GM19452 (cell line): ENCODE results near the gene DISP1.

Experiments used
- ATAC-seq: cut with Tn5 transposase; IDR thresholded peaks from one replicate; pipeline ENCODE4 v1.9.1; 2021; ENCODE audit not compliant: unreplicated experiment

Gene DISP1, protein sequence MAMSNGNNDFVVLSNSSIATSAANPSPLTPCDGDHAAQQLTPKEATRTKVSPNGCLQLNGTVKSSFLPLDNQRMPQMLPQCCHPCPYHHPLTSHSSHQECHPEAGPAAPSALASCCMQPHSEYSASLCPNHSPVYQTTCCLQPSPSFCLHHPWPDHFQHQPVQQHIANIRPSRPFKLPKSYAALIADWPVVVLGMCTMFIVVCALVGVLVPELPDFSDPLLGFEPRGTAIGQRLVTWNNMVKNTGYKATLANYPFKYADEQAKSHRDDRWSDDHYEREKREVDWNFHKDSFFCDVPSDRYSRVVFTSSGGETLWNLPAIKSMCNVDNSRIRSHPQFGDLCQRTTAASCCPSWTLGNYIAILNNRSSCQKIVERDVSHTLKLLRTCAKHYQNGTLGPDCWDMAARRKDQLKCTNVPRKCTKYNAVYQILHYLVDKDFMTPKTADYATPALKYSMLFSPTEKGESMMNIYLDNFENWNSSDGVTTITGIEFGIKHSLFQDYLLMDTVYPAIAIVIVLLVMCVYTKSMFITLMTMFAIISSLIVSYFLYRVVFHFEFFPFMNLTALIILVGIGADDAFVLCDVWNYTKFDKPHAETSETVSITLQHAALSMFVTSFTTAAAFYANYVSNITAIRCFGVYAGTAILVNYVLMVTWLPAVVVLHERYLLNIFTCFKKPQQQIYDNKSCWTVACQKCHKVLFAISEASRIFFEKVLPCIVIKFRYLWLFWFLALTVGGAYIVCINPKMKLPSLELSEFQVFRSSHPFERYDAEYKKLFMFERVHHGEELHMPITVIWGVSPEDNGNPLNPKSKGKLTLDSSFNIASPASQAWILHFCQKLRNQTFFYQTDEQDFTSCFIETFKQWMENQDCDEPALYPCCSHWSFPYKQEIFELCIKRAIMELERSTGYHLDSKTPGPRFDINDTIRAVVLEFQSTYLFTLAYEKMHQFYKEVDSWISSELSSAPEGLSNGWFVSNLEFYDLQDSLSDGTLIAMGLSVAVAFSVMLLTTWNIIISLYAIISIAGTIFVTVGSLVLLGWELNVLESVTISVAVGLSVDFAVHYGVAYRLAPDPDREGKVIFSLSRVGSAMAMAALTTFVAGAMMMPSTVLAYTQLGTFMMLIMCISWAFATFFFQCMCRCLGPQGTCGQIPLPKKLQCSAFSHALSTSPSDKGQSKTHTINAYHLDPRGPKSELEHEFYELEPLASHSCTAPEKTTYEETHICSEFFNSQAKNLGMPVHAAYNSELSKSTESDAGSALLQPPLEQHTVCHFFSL (N-terminal part only)

DNA sequence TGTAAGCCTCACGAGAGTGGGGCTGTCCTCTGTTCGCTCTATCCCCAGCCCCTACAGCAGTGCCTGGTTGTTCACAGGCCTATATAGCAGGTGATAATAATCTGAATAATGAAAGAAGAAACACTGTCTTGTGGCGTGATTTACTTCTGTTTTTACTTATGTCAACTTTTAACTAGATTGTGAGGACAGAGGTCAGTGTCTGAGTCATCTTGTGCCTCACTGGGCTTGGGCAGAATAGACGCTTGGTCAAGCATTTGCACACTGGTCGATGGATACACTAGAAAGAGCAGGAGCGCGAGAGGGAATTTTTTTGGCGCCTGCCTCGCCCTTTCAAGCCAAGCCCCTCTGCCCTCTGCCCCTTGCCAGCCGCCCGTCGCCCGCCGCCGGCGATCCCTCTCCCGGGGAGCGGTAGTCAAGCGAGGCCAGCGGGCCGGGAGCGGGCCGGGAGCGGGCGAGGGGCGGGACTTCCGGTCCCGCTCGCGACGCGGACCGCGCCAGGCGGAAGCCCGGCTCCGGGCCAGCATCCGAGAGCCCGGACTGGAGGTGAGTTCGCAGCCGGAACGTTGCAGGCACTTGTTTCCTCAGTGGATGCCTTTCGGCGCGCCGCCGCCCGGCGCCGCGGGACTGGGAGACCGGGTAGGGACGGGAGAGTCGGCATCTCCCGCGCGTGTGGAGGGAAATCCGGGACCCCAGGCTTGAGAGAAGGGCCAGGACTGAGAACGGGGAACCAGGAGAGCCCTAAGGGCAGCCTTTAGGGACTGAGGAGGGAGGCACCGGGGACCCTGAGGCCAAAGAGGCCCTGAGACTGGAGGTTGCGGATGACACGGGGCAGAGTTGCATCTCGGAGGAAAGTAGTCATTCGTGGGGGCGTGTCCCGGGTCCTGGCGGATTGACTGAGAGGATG is at the start of gene DISP1:
Gene DISP1, plus strand, starts transcription at position 504 of the 904 bp plus-strand sequence. CDS start 127,785 bp downstream, outside the sequence.
- peak; percentile 92 for ATAC-seq

DNA sequence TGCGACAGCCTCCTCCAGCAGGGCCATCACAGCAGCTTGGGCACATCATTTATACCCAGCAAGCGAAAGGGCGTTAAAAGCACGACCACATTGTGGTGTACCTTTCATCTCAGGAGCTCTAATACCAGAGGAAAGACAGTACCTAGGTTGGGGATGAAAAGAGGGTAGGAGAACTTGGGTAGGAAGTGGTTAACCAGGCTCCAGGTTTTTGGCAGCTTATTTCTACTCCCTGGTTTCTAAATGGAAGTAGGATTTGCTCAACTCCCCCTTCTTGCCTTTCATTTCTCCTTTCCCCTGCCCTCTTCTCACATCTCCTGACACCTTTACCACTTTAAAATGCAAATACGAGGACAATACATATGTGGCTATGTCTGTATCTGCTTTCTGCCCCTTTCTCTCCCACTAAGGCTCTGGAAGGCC is 47.7 kb upstream of the DISP1 start:
- peak; percentile 66 for ATAC-seq

DNA sequence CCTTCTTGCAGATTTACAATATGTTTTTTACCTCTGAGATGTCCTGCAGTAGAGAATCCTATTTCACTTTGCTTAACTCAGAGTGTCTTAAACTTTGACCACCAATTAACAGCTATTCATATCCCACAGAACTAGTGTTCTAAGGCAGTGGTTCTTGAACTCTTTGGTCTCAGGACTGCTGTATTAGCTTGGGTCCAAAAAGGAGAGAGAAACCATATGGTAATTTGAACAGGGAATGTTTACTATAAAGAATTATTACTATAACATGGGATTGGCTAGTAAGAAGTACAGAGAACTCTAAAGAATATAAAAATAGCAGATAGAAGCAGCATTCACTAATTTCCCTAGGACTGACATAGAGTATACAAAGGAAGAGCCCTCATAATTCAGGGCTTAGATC is 46.2 kb upstream of the DISP1 start:
- ATAC-seq = no peak

DNA sequence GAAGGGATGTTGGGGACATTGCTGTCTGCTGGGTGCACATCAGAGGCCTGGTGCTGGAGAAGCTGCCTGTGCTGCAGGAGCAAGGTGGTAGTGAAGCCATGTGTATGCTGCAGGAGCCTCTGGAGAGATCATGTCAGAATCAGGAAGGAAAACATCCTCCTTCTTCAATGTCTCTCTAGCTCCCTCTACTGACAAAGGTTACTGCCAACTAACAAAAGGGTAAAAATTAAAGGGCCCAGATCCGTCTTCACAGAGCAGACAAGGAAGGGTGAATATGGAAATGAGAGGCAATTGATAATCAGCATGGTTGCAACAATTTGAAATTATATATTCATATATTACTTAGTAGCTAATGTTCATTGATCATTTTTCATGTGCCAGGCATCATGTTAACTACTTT is 45.7 kb upstream of the DISP1 start:
- ATAC-seq = no peak

DNA sequence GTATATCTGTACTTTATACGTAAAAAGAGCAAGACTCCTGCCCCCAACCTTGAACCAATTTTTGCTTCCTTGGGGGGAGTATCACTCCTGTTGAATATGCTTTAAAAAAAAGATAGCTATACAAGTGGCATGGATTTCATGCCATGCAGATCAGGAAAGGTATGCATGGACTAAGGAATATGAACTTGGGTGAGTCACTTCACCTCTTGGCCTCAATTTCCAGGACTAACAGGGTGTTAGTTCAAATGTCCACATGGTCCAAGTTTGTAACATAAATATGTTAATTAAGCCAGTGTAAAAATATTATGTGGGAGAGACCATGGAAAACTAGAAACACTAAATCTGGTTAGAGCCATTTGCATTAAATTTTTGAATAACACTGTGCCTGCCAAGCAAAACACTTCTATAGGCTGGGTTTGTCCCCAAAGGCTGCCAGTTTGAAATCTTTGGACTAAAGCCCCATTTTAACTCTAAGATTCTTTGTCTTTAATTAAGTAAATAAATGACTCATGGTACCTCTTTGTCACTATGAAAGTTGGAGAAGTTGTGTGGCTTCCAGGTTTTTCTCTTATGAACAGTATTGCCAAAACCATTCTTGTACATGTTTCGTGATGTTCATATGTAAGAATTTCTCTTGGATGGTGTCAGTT is 44.7 kb upstream of the DISP1 start:
- ATAC-seq = no peak

DNA sequence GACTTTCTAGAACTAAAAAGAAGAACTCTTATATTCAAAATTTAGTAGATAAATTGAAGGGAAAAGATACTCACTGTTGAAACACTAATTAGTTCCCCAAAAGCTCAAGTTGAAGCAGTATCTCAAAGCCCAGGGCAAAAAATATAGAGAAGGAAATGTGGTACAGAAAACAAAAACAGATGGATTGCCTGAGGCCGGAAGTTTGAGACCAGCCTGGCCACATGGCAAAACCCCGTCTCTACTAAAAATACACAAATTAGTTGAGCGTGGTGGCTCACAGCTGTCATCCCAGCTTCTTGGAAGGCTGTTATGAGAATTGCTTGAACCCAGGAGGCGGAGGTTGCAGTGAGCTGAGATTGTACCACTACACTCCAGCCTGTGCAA is 41.9 kb upstream of the DISP1 start:
- peak; percentile 83 for ATAC-seq

DNA sequence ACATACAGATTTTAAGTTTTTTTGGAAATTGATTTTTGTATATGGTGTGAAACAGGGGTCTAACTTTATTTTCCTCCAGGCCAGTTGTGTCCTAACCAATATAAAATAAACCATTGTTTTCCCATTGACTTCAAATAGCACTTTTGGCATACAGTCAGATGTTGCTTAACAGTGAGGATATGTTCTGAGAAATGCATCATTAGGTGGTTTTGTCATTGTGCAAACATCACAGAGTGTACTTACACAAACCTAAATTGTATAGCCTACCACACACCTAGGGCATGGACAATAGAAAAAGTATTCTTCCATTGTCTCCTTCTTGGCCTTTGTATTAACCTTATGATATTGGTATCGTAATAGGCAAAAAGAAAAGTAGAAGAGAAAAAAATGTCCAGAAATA is 37.4 kb upstream of the DISP1 start:
- ATAC-seq = no peak

DNA sequence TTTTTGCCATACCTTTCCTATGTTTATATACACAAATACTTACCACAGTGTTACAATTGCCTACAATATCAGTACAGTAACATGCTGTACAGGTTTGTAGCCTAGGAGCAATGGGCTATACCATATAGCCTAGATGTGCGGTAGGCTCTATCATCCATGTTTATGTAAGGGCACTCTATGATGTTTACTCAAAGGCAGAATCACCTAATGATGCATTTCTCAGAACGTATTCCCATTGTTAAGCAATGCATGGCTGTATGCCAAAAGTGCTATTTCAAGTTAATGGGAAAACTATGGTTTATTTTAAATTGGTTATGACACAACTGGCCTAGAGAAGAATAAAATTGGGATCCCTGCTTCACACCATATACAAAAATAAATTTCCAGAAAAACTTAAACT is 36.9 kb upstream of the DISP1 start:
- no peak for ATAC-seq

DNA sequence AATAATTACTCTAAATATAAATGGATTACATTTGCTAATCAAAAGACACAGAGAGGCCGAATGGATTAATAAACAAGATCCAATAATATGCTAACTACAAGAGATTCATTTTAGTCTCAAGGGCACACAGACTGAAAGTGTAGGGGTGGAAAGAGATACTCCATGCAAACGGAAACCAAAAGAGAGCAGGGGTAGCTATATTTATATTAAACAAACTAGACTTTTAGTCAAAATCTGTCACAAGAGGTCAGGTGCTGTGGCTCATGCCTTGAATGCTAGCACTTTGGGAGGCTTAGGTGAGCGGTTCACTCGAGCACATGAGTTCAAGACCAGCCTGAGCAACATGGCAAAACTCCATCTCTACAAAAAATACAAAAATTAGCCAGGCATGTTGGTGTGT is 33.6 kb upstream of the DISP1 start:
- no peak for ATAC-seq

DNA sequence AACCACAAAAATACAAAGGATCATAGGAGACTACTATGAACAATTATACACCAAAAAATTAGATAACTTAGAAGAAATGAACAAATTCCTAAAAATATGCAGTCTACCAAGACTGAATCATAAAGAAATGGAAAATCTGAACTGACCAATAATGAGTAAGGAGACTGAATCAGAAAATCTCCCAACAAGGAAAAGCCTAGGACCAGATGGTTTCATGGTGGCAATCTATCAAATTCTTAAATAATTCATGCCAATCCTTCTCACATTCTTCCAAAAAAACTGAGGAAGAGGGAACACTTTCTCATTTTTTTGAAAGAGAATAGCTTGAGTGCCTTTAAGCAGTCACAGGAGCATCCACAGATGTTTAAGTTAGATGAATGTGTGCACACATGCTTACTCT is 31.8 kb upstream of the DISP1 start:
- ATAC-seq = no peak

DNA sequence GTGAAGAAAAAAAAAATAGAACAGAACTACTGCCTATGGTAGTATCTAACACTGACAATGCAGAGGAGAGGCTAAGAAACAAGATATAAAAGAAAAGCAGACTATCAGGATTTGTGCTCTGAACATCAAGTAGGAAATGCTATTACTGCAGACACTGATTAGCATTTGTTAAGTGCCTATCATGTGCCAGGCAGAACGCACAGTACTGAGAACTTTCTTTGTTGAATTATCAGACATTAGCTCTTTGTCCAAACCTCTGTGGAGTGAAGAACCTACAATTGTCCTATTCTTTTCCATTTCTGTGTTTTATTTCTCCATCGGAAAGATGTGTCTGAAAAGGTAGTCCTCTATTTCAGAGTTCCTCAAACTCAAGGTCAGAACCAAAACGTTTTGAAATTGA is 30.5 kb upstream of the DISP1 start:
- no peak for ATAC-seq

DNA sequence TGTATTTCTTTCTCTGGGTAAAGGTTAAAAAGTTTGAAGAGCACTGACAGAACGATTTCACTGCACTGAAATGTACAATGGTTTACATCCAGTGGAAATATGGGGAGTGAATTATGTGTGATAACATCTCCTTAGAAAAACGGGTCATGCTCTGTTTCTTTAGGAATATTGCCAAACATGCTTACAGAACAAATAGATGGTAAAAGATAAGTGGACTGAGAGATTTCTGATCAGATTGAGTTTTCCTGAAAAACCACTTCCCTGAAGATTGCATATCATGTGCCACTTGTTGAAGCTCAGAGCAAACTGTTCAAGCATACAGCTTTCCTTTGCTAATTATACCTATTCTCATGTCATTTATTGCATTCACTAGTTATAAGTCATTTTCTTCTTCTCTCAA is 29.9 kb upstream of the DISP1 start:
- no peak for ATAC-seq

DNA sequence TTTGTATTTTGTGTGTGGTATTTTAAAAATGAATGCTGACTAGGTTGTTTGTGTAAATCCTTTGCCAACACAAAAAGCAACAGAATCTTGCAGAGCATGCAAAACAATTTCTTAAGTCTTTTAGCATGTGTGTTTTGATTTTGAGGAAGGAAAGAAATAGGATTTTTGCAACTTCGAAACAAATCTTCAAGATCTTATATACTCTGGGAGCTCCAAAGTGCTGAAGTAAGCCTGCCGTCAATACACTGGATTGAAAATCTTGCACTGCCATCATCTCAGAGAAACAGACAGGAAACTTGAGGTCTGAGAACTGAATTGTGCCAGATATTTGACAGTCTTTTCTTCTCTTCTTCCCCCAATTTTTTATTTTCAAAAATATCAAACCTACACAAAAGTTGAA is 29.3 kb upstream of the DISP1 start:
- no peak for ATAC-seq

DNA sequence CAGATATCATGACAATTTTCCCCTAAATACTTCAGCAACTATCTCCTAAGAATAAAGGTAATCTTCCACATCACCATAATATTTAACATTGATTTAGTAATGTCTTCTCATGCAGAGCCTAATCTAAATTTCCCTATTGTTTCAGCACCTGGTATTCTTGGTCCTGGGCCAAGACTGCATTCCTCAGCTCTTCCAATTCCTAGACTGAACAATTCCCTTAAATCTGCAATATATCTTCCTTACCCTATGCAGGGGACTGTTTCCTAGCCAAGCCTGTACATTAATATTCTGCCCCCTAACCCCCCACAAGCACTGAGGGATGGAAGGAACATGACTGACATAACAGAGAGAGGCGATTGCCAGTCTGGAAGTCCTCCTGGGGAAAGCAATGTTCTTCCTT is 28.7 kb upstream of the DISP1 start:
- ATAC-seq = no peak

DNA sequence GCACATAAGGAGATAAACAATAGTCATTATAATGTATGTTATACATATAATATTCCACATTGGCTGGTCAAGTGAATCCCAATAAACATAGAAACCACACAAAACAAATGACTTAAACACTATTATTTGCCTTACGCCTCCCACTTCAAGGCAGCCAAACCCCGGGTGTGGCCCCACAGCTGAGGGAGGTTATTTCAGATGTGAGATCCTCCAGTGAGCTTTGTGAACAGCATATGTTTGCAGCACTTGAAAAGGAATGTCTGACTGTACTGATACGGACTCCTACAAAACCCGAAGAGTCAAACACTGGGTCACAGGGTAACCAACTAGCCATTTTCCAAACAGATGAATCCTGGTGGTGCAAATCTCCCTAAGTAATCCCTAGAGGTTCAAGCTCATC is 27.1 kb upstream of the DISP1 start:
- ATAC-seq = no peak

DNA sequence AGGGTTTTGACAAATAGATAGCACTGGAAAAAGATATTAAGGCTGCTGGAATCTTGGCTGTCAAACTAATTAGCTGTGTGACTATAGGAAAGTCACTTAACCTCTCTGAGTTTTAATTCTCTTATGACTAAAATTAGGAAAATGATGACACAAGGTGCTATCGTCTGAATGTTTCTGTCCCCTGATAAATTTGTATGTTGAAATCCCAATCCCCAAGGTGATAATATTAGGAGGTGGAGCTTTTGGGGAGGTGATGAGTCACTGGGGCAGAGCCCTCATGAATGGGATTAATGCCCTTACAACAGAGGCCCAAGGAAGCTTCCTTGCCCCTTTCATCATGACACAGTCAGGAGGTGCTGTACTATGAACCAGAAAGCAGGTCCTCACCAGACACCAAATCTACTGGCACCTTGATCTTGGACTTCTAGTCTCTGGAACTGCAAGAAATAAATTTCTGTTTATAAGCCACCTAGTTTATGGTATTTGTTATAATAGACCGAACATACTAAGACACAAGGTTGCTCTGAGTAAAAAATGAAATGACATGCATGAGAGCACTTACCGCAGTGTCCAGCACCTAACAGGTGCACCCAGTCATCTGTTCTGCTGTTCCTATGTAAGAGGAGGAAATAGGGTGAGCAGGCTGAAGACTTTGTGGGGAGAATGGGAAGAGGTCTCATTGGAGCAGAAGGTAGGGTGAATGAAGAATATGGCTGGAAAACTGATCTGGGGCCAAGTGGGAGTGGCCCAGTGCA is 26.3 kb upstream of the DISP1 start:
- ATAC-seq = no peak

DNA sequence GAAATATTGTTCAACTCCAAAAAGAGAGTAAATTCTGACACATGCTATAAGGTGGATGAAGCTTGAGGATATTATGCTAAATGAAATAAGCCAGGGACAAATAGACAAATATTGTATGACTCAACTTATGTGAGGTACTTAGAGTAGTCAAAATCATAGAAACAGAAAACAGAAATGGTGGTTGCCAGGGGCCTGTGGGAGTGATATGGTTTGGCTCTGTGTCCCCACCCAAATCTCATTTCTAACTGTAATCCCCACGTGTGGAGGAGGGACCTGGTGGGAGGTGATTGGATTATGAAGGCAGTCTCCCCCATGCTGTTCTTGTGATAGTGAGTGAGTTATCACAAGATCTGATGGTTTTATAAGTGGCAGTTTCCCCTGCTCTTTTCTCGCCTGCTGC is 24.7 kb upstream of the DISP1 start:
- ATAC-seq = no peak

DNA sequence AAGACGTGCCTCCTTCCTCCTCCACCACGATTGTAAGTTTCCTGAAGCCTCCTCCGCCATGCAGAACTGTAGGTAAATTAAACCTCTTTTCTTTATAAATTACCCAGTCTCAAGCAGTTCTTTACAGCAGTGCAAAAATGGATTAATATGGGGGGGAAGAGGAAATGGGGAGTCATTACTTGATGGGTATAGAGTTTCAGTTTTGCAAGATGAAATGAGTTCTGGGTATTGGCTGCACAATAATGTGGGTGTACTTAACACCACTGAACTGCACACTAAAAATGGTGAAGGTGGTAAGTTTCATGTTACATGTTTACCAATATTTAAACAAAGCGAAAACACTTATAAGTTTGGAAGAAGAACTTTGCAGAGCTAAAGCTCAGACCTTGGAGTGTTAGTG is 24.3 kb upstream of the DISP1 start:
- ATAC-seq = no peak
